Posterior vena cava (tissue), 2 donors: ENCODE data around the gene FBLN5. TPM values are rescaled to one million over a fixed set of nuclear protein-coding genes. Genes with fewer than 3 reads are reported as not detected.

Experiments
- DNase-seq: peaks from one replicate; pipeline ENCODE4 v3.0.0-alpha.2; 2020; ENCODE audit warnings: low spot score
- intact Hi-C, 2 donors: fragments of 100-400 bp; cut with DNase I; formaldehyde crosslinking; loops; one replicate each; pipeline versions ENCODE4 v1.14.1 to v1.14.2; 2022 to 2023
- total RNA-seq, 2 donors: library from RNA; stranded (reverse); fragmentation: NEBNext Ultra II Directional; extraction: Animal tissue kit (Norgen Biotek cat#: 25700); gene quantifications; one replicate each; pipeline ENCODE4 v1.2.1, GENCODE V29; 2021
- donor health status: DM: yes; HTN: yes; CAD: no.
- donor health status: DM: yes; HTN: yes; CAD: no.

FBLN5 gene
- total RNA-seq, 2 donors from 2014 or later = 105 to 186 TPM

DNA sequence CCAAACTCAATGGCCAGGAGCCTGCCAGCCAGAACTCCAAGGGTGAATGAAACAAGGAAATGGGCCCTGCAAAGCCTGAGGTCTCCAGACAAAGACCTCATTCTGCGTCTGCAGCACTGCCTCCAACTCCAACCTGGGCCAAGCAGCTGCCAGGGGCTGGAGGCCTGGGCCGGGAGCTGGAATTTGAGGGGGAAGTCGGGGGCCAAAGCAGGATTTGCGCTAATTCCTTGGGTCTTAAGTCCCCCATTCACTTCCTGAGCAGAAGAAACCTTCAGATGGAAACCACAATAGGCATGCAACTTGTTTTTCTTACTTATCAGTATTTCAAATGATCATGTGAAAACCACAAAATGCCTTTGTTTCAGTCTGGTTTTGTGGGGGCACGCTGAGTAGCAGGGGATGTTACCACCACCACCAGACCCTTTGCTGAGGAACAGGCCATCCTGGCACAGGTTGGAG is 57.2 kb downstream of the FBLN5 start:
- intact Hi-C loops = no loop called here
- DNase-seq = no peak

DNA sequence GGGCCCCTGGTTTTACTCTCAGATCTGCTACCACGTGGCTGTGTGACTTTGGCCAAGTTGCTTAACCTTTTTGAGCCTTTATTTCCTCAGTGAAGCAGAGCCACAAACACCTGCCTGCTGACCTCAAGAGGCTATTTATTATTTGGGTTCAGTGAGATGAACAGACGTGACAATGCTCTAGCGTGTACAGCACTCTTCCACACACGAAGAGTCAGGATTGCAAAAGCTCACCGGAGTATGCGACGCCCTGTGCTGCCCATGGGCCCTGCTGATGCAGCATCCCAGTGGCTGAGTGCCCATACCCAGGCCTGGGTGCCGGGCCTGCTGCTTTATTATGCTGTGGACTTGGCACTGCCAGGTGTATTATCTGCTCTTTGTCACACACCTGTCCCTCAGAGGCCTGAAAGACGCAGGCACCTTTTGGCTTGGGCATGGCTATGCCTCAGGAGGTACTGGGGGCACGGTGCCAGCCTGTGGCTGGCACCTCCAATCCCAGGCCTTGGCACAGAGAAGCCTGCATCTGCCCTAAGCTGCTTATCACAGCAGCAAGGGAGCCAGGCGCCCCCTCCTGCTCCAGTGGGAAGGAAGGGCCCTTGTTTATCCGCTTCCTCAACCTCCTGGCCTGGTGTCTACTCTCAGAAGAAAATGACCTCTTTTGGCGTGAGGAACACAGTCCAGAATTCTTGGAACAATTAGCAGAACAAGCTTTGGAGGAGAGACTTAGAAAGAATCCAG is 57.9 kb downstream of the FBLN5 start:
- DNase-seq = no peak
- intact Hi-C loops = no loop called here

DNA sequence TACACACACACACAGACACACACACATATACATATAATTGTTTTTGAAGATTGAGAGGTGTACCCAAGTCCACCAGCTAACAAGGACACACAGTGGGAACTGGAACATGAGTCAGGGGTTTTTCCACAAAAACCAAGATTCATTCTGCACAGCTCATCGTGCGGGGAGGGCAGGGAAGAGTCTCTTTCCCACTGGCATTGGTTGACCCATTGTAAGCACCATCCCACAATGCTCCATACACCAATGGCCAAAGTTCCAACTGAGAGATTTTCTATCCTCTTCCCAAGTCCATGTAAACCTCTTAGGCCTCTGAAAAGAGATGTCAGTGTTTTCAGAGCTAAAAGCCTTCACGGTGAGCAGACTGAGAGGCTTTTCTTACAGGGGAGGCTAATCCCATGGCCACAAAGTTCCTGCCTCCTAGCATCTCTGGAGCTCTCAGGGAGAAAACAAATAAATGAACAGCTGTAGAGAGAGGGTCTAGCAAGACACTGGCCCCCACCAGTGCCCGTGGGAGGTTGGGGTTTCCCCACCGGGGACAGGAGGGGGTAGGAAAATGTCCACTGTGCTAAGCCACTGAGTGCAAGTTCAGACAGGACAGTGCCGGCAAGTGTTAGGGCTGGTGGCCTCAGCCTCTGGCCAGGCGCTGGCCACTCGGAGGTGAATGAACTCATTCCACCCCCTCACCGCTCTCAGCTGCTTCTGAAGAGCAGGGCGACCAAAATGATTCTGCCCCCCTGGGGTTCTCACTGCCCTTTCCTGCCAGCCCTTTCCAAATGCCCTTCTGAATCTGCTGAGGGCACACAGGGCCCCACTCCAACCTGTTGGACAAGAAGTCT is 58.6 kb downstream of the FBLN5 start:
- intact Hi-C loops = no loop called here
- DNase-seq = no peak

DNA sequence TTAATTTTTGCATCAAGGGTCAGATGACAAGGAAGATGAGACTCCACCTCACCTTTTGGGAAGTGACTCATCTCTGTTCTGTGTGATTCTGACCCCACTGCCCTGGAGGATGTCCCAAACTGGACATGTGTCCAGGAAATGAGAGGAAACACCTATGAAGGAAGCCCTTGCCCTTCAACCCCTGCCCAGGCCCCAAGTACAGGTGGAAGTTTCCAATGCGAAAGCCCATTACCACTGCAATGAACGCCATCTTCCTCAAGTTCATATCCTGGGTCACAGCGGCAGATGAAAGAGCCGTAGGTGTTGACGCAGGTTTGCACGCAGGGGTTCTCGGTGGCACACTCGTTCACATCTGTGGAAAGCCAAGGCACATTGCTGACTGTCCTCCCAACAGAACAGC is 60.5 kb downstream of the FBLN5 start:
- no peak for DNase-seq
- intact Hi-C loops = no loop called here

DNA sequence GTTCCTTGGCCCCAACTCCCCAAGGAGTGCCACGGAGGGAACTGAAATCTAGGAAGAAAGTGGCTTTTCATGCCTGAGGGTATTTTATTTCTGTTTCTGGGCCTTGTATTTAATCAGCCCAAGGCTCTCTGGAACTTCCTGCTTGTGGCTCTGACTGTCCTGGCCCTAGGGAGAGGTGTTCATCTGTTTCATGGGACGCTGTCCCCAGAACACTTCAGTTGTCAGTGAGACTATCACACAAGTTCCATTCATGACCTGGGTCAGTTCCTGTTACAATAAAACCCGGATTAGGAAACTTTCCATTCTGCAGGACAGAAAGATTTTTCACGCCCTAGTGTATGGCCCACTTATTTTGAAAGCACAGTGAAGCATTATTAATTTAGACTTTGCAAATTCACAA is 61.7 kb downstream of the FBLN5 start:
- intact Hi-C loops = no loop called here
- DNase-seq = no peak

DNA sequence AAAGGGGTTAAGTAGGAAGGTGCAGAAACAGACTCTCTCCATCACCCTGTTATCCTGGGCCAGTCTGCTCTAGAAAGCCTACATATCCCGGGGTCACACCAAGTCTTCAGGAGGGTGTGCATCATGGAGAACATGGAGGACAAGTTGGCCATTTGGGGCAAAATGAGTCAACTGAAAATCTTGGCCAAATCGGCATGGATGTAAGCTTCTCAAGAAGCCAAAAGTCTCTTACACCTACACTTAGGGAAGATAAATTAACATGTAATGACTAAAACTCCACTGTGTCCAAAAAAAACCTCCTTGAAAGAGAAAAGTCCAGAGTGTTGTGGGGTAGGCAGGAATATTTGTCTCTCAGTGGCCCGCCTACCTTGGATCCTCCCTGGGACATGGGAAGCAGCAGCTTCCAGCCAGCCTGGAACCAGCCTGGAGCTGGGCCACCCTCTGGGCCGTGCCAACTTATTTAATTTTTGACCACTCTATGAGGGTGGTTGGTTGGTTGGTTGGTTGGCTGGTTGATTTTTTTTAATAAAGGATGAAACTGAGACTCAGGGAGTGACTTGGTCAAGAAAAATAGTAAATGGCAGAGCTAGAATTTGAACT is 62.3 kb downstream of the FBLN5 start:
- no peak for DNase-seq
- intact Hi-C loops = no loop called here

DNA sequence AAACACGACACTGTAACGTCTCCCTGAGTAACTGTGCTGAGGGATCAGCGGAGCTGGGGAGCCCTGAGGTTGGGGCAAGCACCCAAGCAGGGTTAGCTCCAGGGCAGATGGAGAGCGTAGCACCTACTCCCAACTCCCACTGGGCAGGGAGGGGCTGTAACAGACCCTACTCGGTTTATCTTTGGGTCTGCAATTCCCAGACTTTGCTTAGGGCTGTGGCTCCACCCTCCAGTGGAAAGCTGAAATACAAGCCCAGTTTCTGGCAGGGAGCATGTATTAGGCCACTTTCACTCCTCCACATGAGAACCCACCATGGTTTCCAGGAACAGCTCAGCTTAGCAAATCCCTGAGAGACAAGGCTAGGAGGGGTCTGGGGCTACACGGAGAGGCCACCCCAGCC is 62.8 kb downstream of the FBLN5 start:
- no peak for DNase-seq
- intact Hi-C loops = no loop called here

DNA sequence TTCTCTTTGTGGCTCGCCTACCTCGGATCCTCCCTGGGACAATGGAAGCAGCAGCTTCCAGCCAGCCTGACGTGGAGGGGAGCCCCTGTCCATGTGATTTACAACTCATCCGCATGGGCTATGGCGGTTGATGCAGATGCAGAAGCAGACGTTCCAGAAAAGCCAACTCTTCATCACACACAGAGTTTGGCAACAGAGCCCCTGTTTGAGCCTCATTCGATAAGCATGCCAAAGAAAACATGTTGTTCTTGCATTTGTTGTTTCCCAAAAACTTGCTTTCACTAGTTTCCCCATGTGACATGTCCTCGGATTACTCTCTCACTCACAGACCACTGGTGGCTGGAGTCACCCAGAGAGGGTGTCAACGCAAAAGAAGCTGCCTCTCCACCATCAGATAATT is 63.7 kb downstream of the FBLN5 start:
- DNase-seq = peak; percentile 90
- intact Hi-C loops = no loop called here

DNA sequence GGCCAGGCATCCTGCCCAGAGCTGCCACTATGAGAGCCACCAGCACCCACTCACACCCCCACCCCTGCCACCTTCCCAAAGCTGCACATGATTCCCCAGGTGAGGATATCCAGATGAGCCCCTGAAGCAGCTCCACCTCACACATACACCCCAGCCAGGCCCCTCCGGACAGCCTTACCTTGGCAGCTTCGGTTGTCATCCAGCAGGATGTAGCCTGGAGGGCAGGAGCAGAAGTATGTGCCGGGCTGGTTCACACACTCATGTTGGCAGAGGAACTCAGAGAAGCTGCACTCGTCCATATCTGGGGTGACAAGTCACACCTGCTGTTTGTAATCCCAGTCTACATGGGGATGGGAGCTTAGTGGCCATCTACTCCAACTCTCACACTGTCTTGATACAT is 64.7 kb downstream of the FBLN5 start:
- DNase-seq = no peak
- intact Hi-C loops = no loop called here

DNA sequence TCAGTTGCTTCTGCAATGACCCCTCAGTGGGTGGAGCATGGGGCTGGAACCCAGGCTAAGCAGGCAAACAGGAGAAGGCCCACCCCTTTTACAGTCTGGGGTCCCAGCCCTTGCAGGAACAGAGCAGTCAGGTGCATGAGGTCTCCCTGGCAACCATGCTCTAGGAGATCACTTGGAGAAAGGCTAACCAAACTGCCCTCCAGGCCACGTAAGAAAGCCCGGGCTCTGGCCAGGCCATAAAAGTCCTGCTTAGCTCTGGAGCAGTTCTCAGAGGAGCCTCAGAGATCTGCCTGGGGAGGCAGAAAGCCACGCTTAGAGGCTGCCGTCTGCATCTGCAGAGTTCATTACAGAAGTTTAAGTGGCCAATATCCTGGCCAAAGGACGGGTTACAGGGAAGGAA is 65.1 kb downstream of the FBLN5 start:
- DNase-seq = peak; percentile 60
- intact Hi-C loops = no loop called here

DNA sequence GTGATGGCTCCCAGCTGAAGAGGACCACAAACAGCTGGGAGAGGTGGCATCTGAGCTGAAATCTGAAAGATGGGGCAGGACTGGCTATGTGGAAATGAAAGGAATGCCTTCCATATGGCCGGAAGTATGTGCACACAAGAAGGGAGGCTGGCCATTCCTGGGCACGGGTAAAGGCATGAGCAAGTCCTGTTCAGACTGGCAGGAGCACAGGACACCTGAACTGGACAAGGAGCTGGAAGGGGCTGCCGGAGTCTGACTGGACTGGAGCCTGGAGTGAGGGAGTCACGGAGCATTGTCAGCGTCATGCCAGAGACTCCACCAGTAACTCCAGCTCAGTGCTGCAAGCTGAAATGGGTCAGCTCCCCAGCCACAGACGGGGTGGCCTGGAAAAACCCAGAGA is 68.3 kb downstream of the FBLN5 start:
- intact Hi-C loops = no loop called here
- DNase-seq = no peak

DNA sequence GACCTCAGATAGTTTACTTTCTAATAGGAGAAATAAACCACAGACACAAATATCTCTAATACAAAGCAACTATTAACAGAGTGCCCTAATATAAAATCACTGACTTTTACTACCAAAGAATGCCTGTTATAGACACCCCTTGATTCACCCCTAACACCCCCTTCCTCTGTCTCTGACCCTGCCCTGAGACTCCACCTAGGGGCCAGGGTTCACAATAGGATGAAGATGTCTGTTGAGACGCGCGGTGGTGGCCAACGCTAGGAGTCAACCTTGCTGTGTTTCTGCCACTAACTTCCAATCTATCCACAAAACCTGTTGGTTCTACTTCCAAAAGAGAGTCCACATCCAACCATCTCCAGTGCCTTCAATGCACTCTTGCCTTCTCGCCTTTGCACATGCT is 69.2 kb downstream of the FBLN5 start:
- intact Hi-C loops = no loop called here
- DNase-seq = no peak

DNA sequence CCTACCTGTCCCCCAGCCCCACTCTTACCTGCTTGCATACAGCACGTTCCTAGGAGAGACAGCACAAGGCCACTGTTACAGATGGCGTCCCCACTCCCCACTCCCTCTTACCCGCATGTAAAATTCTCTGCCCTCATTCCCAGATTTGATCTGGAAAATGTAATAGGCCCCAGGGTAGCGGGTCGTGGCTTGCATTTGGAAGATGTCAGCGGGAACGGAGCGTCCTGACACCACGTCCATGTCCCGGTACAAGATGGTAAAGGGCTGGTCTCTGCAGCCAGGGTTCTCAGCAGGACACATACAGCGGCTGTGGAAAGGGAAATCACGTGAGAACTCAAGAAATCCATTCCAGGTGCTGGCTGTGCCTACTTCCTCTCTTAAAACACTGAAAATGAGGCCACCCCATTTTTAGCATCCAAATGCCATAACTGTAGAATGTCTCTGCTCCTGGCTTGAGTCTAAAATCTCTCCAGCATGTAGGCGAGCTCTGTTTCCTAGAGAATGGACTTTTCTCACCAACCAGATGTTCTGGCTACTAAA is 70.0 kb downstream of the FBLN5 start:
- intact Hi-C loops = no loop called here
- DNase-seq = no peak

DNA sequence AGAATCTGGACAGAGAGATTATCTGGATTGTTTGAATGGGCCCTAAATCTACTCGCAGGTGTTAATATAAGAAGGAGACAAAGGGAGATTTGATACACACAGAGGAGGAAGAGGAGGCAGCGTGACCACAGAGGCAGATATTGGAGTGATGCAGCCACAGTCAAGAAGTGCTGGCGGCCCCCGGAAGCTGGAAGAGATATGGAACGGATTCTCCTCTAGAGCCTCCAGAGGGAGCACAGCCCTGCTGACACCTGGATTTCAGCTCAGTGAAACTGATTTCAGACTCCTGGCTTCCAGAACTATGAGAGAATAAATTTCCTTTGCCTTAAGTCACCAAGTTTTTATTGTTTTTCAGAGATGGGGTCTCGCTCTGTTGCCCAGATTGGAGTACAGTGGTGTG is 71.0 kb downstream of the FBLN5 start:
- DNase-seq = no peak
- intact Hi-C loops = no loop called here

DNA sequence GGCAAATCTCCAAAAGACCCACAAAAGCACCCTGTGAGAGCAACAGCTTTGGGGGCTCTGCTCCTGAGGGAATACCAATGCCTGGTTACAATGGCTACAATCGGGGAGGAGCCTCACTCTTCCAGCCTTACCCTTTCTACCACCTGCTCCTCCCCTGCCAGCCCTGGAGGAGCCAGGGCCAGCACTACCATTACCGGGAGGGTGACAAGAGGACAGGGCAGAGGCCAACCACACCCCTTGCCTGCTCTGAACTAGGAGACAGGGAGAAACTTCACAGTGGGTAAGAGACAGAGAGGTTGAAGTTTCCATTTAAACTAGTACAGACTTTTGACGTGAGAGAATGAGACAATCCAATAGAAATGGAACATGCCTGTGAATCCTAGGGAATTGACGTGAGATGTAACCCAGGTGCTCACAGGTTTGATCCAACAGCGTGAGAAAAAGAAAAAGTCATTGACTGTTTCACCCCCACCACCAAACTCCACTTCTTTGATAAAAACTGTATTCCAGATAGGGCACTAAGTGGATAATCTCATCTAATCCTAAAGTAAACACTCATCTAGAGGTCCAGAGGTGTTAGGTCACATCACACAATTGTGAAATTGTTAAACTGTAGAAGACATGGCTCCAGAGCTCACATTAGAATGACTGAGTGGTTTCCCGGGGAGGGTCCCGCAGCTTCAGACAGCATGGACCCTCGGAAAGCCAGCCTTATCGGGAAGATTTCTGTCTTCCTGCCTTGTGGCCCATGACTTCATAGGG is 71.8 kb downstream of the FBLN5 start:
- intact Hi-C loops = no loop called here
- DNase-seq = no peak

DNA sequence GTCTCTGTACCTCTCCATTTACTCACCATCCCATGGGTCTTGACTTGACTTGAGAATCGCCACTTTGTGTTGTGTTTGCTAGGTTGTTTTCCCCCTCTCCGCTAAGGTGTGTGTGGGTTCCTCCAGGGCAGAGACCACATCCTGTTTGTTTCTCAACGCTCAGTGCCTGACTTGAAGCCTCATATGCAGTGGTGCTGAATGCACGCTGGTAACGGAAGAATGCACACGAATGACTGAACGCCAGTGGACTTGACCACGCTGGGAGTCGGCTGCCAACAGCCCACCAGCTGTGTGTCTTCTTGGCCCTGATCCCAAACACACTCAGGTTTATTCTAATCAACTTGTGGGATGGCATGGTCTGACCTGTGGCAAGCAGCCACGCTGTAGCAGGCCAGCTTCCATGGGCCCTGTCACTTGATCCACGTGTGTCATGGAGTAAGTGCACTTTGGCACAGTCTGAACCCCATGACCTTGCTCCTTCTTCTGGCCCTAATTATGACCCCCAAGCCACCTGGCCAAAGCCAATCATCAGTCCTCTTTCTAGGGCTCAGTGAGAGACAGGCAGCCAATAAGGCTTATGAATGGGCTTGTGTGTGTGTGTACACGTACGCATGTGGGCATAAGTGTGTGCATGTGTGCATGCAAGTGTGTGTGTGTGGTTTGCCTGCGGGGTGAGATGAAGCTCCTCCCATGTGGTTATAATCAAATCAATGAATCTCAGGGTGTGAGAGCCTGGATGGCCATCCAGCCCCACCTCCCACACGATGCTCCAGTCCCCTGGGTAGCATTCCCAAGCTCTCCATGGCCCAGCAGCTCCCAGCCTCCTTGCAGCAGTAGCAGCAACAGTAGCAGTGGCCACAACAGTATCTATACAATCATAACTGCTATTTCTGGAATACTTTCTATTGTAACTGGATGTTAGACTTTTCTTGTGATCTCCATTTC is 73.8 kb downstream of the FBLN5 start:
- intact Hi-C loops = no loop called here
- DNase-seq = no peak

DNA sequence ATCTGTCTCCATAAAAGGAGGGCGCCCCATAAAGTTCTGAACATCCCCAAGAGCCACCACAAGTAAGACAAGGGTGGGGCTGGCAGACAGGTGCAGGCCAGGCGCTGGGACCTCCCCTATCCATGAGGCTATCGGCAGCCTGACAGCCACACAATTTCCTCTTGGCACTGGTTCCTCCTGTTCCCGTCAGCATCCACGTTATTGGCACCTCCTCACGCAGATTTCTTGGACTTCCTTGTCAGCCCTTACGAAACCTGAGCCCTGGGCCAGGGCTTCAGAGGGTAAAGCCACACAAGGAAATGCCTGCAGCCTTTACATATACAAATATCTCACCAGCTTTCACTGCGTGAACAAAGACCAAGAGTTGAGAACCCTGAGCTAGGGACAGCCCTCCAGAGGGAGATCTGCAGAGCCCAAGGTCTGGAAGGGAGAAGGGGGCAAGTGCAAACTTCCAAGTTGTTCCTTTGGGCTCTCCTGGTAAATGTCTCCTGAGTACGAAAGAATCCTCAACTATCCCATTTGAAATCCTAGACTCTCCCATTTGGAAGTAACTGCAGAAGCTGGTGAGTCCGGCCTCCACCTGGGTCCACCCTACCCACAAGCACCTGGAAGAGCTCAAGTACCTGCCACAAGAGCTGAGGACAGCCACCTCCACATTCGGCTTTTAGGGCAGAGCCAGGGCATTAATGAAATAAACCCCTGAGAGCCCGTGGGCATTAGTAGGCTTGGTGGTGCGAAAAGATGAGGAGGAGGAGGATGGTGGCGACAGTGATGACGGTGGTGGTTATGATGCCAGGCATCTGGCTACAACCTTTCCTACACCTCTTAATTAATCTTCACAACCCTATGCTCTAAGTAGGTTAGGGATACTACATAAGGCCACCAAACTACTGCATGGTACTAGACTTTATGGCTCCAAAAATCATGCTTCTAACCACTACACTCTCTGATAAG is 74.7 kb downstream of the FBLN5 start:
- peak; percentile 91 for DNase-seq
- intact Hi-C loops = no loop called here
